Measurements from ENCODE around the gene SECTM1.

Gene SECTM1

DNA sequence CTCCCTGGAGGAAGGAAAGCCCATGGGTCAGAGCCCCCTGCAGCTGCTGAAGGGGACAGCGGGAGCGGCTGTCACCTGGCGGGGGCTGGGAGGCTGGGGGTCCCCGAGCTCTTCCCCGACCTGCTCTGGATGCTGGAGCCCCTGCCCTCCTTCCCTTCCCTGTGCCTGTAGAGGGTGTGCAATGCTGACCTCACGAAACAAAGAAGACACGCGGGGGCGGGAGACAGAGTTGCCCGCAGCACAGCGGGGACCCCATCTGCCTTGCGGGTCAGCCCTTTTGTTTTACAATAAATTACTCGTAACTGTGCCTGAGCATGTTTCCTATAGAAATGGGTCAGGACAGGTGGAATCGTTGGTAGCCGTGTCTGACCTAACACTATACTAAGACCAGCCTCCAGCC, 6.3 kb downstream of the SECTM1 start:
- no peak for DNase-seq

DNA sequence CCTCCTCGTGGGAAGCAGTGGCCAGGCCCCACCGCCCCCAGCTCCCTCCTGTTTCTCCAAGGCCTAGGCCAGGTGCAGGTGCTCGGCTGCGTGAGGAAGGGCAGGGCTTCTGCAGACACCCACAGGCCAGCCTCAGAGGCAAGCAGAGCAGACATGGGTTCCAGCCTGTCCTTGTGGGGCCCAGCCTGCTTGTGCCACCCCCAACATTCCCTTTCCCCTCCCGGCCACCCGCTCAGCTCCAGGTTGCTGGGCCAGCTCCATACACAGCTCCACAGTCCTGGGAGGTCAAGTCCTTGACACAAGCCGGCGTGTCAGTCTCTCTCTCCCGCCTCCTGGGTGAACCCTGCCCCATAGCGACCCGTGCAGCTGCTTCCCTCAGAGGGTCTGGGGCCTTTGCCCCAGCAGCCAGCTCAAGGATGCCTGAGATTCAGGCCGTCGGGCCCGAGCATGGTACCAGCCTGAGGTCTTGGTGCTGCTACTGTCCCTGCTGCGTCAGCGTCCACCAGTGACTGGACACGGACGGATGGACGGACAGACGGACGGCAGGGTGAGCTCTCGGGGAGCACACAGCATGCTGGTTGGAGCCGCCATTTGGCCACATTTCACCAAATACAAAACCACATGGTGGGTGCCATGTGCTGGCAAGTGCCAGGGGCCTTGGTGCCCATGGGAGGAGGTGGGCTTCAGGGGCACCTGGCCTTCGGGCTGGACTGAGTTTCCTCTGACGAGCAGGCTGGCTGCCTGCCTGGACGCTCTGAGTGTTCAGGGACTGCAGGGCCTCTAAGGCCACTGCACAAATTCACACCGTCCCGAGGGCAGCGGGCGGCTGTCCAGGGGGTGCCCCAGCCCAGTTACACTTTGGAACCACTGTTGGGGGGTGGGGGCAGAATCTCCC, 8.0 kb downstream of the SECTM1 start:
- no peak for DNase-seq

DNA sequence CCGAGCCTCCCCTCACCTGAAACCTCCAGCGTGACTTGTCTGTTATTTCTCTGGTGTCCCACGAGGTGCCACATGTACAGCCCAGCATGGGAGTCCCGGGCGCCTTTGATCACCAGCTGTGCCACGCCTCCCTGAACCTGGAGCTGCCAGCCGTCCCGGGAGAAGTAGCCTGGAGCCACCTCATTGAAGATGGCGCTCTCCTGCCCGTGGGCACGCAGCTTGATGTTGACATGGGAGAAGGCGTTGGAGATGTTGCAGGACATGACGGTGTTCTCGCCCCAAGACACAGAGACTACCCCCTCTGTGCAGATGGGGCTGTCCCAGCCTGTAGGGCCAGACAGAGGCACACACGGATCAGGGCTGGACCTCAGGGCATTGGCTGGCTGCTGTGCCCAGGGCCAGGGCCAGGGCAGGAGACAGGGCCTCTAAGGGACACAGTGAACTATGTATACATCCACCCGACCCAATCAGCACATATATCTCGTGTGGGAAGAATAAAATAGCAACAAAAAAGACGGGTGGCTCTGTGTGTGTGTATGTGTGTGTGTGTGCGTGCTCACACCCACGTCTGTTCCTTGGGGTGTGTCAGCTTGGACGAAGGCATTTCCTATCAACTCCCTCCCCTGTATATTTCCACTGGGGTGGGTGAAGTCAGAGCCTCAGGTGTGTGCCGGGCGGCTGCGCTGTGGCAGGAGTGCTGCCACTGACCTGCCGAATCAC, 8.8 kb downstream of the SECTM1 start:
- no peak for DNase-seq

DNA sequence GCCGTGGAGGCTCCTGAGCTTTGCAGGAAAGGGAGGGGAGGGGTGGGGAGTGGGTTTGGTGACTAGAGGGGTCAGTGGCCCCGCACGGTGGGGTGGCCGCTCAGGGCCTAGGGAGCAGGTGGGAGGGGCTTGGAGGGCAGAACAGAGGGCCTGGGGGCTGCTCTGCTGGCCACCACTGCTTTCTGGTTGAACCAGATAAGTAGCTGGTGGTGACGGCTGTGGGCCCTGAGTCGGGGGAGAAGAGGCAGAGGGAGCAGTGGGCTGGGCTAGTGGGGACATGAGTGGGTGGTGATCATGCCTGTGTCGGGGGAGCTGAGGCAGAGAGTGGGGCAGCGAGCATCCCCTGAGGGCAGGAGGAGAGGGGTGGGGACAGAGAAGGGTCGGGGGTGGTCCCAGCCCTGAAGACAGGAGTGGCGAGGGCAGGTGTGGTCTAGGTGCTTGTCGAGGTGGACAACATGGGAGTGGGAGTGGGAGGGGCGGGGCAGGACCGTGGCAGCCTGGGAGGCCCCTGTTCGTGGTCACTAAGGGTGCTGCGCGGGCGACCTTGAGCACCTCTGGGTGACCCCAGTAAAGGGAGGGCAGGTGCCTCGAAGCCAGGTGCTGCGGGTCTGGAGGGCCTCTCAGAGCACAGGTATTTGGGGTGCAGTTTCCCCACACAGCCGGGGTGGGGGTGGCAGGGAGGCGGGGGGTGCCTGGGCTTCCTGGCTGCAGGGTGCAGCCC, 9.9 kb downstream of the SECTM1 start:
- no peak for DNase-seq

- no peak for DNase-seq
Measured at GRCh38 chr17:82322526-82323453, 10.8 kb downstream of the SECTM1 start.

DNA sequence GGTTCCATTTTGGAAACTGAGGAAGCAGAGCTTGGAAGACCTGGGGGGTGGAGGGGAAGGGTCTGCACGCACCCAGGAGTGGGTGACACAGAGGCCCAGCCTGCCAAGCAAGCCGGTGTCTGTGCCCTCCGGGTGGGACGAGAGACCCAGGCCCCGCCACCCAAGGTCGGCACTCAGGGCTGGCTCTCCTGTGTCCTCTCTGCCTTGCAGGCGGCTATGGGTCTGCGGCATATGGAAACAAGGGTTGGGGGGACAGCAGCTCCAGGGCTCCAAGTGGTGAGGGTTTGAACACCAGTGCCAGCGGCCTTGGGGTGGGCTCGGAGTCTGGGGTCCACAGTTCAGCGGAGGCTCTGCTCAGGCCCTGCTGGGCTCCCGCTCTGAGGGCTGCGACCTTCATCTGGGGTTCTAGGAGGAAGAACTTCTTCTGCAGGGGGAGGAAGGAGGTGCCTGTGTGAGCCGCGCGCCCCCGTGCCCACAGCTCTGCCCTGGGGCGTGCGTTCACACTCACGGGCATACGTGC, 11.6 kb downstream of the SECTM1 start:
- no peak for DNase-seq

GRCh38 chr17:82320956-82321927, 12.3 kb downstream of the SECTM1 start:
- DNase-seq: no peak

DNA sequence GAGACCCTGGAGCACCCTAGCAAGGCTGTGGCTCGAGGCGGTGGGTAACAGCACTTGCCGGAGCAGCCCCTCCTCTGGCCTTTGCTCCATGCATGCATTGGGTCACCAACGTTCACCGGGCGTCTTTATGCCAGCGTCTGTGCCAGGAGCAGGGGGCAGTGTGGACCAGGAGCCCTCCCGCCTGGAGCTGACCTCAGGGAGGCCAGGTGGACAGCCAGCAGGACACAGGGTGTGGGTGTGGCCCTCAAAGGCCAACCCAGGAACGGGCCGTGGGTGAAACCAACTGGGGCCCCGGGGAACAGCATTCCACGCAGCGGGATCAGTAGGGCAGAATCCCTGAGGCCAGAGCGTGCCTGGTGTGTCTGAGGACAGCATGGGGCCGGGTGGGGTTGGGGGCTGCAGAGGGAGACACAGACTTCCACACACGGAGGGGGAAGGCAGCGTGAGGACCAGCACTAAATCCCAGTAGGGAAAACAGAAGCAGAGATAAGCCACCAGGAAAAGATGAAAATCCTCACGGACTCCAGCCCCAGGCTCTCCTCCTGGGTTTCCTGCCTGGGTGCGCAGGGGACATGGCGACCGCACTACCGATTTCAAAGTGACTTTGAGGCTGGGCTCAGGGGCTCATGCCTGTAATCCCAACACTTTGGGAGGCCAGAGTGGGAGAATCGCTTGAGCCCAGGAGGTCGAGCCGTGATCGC, 13.3 kb downstream of the SECTM1 start:
- DNase-seq: no peak

DNA sequence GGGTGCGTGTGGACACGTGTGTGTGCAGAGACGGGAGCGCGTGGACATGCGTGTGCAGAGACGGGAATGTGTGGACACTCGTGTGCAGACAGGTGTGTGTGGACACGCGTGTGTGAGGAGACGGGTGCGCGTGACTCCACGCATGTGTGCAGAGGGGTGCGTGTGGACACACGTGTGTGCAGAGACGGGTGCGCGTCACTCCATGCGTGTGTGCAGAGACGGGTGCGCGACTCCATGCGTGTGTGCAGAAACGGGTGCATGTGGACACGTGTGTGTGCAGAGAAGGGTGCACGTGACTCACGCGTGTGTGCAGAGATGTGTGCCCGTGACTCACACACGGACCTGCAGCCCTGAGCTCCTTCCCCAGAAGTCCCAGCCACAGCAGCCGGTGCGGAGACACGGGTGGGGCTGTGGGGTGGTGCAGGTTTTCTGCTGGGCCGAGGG, 13.9 kb downstream of the SECTM1 start:
- no peak for DNase-seq

DNA sequence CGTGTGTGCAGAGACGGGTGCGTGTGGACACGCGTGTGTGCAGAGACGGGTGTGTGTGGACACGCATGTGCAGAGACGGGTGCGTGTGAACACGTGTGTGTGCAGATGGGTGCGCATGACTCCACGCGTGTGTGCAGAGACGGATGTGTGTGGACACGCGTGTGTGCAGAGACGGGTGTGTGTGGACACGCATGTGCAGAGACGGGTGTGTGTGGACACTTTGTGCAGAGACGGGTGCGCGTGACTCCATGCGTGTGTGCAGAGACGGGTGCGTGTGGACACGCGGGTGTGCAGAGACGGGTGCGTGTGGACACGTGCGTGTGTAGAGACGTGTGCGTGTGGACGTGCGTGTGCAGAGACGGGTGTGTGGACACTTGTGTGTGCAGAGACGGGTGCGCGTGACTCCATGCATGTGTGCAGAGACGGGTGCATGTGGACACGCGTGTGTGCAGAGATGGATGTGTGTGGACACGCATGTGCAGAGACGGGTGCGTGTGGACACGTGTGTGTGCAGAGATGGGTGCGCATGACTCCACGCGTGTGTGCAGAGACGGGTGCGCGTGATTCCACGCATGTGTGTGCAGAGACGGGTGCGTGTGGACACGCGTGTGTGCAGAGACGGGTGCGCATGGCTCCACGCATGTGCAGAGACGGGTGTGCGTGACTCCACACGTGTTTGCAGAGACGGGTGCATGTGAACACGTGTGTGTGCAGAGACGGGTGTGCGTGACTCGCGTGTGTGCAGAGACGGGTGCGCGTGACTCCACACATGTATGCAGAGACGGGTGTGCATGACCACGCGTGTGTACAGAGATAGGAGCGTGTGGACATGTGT, 14.6 kb downstream of the SECTM1 start:
- DNase-seq: no peak

- DNase-seq: no peak
Measured at GRCh38 chr17:82318169-82318498, 15.4 kb downstream of the SECTM1 start.

DNA sequence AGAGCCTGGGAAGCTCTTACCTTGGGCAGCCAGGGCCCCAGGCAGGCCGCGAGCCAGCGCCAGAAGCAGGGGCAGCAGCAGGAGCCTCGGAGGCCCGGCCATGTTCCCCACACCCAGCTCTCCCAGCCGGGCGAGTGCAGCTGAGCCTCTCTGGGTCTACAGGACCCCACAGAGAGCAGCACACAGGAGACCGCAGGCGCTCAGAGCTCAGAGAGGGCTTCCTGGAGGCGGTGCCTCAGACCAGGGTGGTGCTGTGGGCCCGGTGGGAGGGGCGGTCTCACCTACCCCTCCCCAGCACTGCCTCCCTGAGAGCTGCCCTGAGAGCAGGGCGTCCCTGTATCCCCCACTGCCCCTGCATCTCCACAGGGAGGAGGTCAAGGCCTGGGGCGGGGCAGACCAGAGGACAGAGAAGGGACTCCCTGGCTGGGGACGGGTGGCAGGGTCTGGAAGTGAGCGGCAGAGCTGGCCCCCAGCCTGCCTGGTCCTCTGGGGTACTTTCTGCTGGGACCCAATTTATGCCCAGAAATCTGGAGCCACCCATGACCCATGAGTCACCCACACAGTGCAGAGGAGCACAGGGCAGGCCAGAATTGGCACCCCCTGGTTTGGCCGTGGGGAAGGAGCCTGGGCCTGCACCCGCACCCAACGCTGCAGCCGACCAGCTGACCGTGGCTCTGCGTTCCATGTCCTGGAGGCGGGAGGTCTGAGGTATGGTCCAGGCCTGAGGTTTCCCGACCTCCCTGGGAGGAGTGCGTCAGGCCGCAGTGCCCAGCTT, 16.0 kb downstream of the SECTM1 start, which contains the start of gene CD7:
CD7 (minus strand) TSS at position 215 of the 775 bp plus-strand sequence; CDS start at position 102, 113 bp downstream.
- DNase-seq: no peak

- DNase-seq: no peak
Measured at GRCh38 chr17:82316651-82317393, 16.7 kb downstream of the SECTM1 start.

- no peak for DNase-seq
Measured at GRCh38 chr17:82315703-82316358, 17.7 kb downstream of the SECTM1 start.

DNA sequence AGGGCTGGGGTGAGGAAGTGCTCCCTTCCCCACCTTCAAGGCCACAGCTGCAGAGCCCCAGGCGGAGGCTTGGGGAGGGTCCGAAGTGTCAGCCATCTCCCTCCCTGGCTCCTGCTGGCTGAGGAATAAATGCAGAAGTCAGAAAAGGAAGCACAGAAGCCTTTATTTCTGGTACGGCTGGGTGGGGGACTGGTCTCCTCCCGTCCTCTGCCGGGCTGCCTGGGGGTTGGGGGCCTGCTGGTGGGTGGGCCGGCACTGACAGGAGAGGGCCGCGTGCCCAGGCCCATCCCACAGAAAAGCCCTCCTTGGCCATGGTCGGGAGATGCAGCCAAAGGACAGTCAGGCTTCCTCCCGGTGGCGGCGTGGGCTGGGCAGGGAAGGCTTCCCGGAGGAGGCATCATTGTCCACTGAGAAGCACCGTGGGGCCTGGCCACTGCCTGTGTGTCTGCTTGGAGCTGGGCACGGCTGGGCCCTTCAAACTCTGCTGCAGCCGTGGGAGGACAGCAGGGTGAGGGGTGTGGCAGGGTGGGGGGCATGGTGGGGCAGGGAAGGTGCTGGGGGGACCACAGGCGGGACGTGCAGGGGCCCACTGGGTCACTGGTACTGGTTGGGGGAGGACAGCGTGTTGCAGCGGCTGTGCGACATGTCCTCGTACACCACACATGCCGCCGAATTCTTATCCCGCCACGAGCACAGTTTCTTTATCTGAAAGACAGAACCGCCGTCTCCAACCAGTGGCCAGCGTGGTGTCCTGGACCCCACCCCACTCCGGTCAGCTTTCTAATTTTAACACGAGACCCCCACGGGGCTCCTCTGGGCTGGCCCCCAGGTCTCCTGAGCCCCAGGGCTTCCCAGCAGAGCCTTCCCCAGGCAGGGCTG, 18.6 kb downstream of the SECTM1 start:
- no peak for DNase-seq

Measured in left hindlimb (tissue), 1 donor.